GM13977 (cell line): ENCODE data around the gene RIT2.

Experiments
- DNase-seq: peaks from one replicate; pipeline ENCODE4 v3.0.0; 2012; ENCODE audit warnings: low spot score
- CTCF ChIP-seq: IDR thresholded peaks from 2 replicates; pipeline ENCODE4 v1.5.1; 2012; ENCODE audit warnings: mild to moderate bottlenecking, control low read depth; ENCODE audit not compliant: insufficient read depth; ENCODE audit errors: extremely low read depth, missing control alignments
- in situ Hi-C: fragments of 300-500 bp; cut with MboI; formaldehyde crosslinking; loops from one replicate; pipeline ENCODE4 v1.12.0; 2022; ENCODE audit warnings: low sequenced_read_pairs, low pct_unique_long_range_greater_than_20kb, mixed read lengths, inconsistent platforms; ENCODE audit not compliant: unreplicated experiment

The RIT2 gene

DNA sequence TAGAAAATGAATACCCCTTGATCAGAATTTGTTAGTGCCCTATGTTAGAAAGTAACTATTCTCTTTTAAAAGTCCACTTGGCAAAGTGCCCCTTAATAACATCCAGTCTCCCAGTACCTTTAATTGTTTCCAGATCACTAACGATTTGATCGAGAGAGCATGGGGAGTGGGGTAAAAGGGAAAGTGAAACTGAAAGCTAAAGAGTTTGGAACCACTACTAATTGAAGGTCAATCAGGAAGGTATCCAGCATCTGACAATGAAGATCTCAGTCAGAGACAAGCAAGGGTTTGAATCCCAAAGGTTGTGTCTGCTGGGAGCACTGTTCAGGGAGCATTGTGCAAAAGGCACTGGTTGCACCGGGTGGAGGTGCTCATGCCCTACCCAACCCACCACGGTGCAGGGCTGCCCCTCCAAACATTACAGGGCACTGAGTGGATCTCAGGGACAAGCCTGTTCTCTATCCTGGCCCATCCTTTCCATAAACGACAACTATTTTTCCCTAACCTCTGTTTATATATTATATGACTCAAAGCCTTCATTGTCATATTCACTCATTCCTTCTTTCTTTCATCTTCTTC lies 14.6 kb upstream of the RIT2 start:
- in situ Hi-C loops: no loop called here
- no peak for DNase-seq
- TF ChIP-seq CTCF: no peak

DNA sequence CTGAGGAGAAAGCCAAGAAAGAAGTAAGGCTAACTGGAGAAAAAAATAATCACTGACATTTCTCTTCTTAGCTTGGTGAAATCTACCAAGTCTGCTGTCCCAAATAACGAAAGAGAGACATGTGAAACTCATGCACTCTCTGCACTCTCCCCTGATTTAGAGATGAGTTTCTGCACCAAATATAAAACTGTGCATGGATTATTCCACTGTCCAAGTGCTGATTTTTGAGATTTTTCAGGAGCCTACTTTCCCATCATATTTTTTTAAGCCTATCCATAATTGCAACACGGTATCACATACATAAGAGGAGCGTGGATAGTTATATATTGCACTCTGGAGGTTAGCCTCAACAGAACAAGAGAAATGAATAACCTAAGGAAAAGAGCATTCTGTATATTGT lies 10.0 kb upstream of the RIT2 start:
- in situ Hi-C loops: no loop called here
- DNase-seq: no peak
- TF ChIP-seq CTCF: no peak

GRCh38 chr18:43122955-43123354 lies 7.5 kb upstream of the RIT2 start:
- no peak for DNase-seq
- in situ Hi-C loops: no loop called here
- TF ChIP-seq CTCF: no peak

DNA sequence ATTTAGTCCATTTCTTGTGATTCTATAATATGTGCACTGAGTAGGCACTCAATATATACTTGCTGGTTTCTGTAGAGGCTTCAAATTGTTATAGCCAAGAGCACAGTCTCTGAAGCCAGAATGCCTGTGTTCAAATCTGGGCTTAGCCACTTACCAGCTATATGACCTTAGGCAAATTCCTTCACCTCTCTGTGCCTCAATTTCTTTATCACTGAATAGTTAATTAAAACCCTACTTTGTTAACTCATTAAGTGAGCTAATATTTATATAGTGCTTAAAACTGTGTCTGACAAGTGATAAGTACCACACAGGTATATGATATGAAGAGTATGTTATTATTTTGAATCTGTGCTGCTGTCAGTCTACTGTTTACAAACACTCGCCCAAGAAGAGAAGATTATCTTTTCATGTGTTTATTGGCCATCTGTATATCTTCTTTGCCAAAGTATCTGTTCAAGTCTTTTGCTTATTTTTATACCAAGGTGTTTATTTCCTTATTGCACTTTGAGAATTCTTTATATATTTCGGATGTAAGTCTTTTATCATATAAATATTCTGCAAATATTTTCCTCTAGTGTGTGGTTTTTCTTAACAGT lies 1.3 kb upstream of the RIT2 start:
- no peak for DNase-seq
- no peak for TF ChIP-seq CTCF
- in situ Hi-C loops: no loop called here

DNA sequence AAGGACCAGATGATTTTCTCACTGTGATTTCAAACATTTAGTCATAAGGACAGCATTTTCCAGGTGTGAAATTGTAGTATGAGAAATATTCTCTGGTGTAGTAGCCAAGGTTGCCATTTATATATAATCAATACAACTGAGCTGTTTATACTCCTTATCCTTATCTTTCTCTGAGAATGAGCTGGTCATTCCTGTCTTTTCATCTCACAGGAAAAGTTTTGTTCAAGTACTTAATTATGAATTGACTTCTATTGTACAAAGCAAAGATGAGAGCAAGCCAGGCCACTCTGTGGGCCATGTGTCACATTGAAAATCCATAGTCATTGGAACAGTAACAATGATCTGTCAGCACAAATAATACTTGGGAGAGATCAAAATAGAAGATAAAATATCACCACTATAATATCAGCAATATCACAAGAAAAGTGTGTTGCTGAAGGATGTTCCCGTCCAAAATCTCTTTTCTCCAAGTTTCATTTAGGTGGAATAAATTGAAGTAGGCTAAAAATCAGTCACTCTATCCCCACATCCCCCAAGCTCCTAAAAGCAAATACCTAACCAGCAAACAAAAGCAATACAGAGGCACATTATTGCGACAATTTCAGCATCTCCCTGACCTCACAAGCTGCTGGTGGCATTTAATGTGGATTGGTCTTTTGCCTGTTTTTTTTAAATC lies 2.1 kb downstream of the RIT2 start:
- in situ Hi-C loops: no loop called here
- DNase-seq: no peak
- TF ChIP-seq CTCF: no peak

DNA sequence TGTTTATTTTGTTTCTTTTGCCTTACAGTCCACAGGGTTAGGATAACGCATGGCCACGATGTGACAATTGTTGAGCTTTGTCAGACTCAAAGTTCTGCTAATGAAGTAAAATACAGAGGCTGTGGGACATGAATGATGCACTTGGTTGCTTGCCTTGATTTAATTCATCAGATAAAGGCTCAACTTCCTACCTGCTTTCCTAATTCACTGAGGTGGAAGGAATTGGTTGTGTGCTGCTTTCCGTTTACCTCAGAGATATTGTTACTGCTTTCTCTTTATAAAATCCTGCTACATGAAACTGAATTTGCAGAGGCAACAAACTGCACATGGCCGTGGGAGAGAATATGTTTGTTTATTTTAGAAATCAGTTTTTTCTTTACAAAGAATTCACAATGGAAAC lies 6.6 kb downstream of the RIT2 start:
- no peak for TF ChIP-seq CTCF
- in situ Hi-C loops: no loop called here
- DNase-seq: no peak
